SK-N-SH (cell line): ENCODE data around the gene ASAP2.

ENCODE experiments used
- CHD2 ChIP-seq: fragments of 150-350 bp; IDR thresholded peaks from 2 replicates; pipeline ENCODE4 v1.6.1; 2018; ENCODE audit warnings: low read length; ENCODE audit not compliant: partially characterized antibody
- CTCF ChIP-seq: fragments of 200-600 bp; sonication (generic); IDR thresholded peaks from 2 replicates; pipeline ENCODE4 v1.6.1; 2017; ENCODE audit warnings: antibody characterized with exemption, mild to moderate bottlenecking, moderate library complexity
- EP300 ChIP-seq, 2 experiments: IDR thresholded peaks; 2 replicates each; pipeline versions ENCODE4 v1.4.0 to v1.6.1; 2012; ENCODE audit warnings: borderline replicate concordance in 1 of 2, low read depth in 1 of 2, low read length in 1 of 2
- EZH2phosphoT487 ChIP-seq: fragments of 200-600 bp; sonication (generic); IDR thresholded peaks from 2 replicates; pipeline ENCODE4 v1.6.1; 2017; ENCODE audit warnings: low read depth, mixed run types, mild to moderate bottlenecking, antibody characterized with exemption, moderate library complexity, borderline replicate concordance
- JUND ChIP-seq: IDR thresholded peaks from 2 replicates; pipeline ENCODE4 v1.4.0; 2012
- MAX ChIP-seq: IDR thresholded peaks from 2 replicates; pipeline ENCODE4 v1.4.0; 2012; ENCODE audit warnings: low read depth
- NRF1 ChIP-seq: IDR thresholded peaks from 2 replicates; pipeline ENCODE4 v1.6.1; 2012; ENCODE audit warnings: low read depth, mild to moderate bottlenecking, low read length
- POLR2AphosphoS5 ChIP-seq: IDR thresholded peaks from 2 replicates; pipeline ENCODE4 v1.6.1; 2012; ENCODE audit warnings: low read depth, low read length
- RCOR1 ChIP-seq: fragments of 150-350 bp; IDR thresholded peaks from 2 replicates; pipeline ENCODE4 v1.6.1; 2017; ENCODE audit warnings: antibody characterized with exemption, low read length
- REST ChIP-seq: IDR thresholded peaks from 2 replicates; pipeline ENCODE4 v1.6.1; 2012; ENCODE audit warnings: mild to moderate bottlenecking, low read depth, low read length, moderate library complexity
- USF1 ChIP-seq: IDR thresholded peaks from 2 replicates; pipeline ENCODE4 v1.4.0; 2012; ENCODE audit warnings: low read depth, borderline replicate concordance
- USF2 ChIP-seq: fragments of 150-350 bp; IDR thresholded peaks from 2 replicates; pipeline ENCODE4 v1.6.1; 2017; ENCODE audit warnings: antibody characterized with exemption, low read length, low read depth, borderline replicate concordance
- ZBTB33 ChIP-seq: IDR thresholded peaks from 2 replicates; pipeline ENCODE4 v1.4.0; 2012; ENCODE audit warnings: low read depth, borderline replicate concordance

GRCh38 chr2:9279426-9279825 lies 72.8 kb downstream of the ASAP2 start:
- TF ChIP-seq REST = no peak
- no peak for TF ChIP-seq CHD2
- no peak for TF ChIP-seq EZH2phosphoT487
- TF ChIP-seq NRF1 = no peak
- TF ChIP-seq USF1 = no peak
- TF ChIP-seq USF2 = no peak
- no peak for TF ChIP-seq ZBTB33
- no peak for TF ChIP-seq JUND
- no peak for TF ChIP-seq POLR2AphosphoS5
- no peak for TF ChIP-seq EP300 (IDR thresholded peaks at IDR 0.05; ENCODE audit: borderline replicate concordance in 1 of 2, low read depth in 1 of 2, low read length in 1 of 2)
- TF ChIP-seq CTCF = no peak
- no peak for TF ChIP-seq RCOR1
- TF ChIP-seq MAX = no peak
